Sciatic nerve (tissue), 2 donors: ENCODE measurements around the gene KRTAP10-8. TPM values are rescaled to one million over a fixed set of nuclear protein-coding genes. Genes with fewer than 3 reads are reported as not detected.
A peak's percentile ranks its signal among the peaks of the same experiment; 100 is the strongest.
"Not testable (repeated sequence)": the region's sequence is repeated elsewhere in the genome, so short reads cannot be mapped to it uniquely, and the experiment has no call there.

Experiments used
- ATAC-seq: fragments of 200-7000 bp; cut with Tn5 transposase; one replicate; pipeline ENCODE4 v1.9.1; 2020; ENCODE audit warnings: mild to moderate bottlenecking, moderate library complexity
- DNase-seq: peaks from one replicate; pipeline ENCODE4 v3.0.0-alpha.2; 2020; ENCODE audit warnings: low spot score
- intact Hi-C: fragments of 100-400 bp; cut with DNase I; formaldehyde crosslinking; loops from one replicate; pipeline ENCODE4 v1.14.2; 2022
- total RNA-seq: library from RNA; stranded (reverse); fragmentation: NEBNext Ultra II Directional; extraction: Animal tissue kit (Norgen Biotek cat#: 25700); gene quantifications from one replicate; pipeline ENCODE4 v1.2.1, GENCODE V29; 2021
- donor health status: DM: no; HTN: no; CAD: no.
- donor health status: DM: no; HTN: no; CAD: no.

Gene KRTAP10-8
- total RNA-seq, 1 donor from 2014 or later = not detected

DNA sequence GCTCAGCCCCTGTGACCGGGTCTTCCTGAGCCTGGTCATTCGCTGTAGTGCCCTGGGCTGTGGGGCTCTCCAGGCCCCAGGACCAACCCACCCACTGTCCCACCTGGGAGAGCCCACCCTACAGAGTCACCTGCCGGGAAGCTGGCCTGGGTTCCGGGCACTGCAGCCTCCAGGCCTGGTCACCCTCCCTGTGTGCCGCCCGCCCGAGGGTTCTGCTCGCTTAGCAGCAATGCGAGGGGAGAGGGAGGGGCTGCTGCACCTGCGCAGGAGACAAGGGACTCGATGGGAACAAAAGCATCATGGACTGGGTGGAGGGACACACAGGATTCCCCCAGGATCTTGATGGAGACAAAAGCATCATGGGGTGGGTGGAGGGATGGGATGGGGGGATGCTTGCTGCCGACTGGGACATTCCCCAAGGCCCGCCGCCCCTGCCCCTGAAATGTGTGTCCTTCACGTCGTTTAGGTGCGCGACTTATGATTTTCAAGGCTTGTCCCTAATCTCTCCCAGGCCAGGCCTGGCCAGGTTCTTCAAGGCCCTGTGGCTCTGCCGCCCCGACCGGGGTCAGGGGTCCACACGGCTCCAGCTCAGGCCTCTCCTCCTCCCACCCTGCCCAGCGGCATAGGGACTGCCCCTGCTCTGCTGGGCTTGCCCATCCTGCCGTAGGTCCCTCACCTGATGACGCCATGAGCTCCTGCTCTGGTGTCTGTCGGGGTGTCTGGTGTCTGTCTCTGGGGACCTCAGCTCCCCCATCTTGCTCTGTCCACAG, 1.7 kb downstream of the KRTAP10-8 start:
- intact Hi-C loops = no loop called here
- DNase-seq (no peak), ATAC-seq (no peak)

DNA sequence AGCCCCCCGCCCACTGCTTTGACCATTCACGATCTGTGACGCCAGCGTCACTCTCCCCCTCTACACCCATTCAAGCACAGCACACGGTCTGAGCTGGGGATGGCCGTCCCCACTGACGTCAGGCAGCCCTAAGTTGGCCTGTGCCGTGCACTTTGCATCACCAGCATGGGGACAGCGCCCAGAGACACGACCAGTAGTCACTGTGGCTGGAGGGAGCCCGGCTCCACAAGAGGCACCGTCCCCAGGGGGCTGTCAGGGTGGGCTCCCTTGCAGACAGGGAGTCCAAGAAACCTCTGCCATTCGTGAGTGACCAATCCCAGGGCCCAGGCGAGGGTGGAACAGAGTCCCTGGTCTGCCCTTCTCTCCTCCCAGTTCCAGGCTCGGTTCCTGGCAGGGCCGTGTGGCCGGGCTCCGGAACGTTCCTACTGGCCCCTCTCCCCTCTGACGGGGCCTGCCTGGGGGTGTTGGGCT, 2.3 kb downstream of the KRTAP10-8 start:
- DNase-seq = no peak
- intact Hi-C loops = no loop called here
- ATAC-seq = no peak

GRCh38 chr21:44614961-44615391, 3.1 kb downstream of the KRTAP10-8 start:
- DNase-seq = no peak
- intact Hi-C loops = no loop called here
- no peak for ATAC-seq

GRCh38 chr21:44615466-44615865, 3.6 kb downstream of the KRTAP10-8 start:
- ATAC-seq (no peak), DNase-seq (no peak)
- intact Hi-C loops = no loop called here

DNA sequence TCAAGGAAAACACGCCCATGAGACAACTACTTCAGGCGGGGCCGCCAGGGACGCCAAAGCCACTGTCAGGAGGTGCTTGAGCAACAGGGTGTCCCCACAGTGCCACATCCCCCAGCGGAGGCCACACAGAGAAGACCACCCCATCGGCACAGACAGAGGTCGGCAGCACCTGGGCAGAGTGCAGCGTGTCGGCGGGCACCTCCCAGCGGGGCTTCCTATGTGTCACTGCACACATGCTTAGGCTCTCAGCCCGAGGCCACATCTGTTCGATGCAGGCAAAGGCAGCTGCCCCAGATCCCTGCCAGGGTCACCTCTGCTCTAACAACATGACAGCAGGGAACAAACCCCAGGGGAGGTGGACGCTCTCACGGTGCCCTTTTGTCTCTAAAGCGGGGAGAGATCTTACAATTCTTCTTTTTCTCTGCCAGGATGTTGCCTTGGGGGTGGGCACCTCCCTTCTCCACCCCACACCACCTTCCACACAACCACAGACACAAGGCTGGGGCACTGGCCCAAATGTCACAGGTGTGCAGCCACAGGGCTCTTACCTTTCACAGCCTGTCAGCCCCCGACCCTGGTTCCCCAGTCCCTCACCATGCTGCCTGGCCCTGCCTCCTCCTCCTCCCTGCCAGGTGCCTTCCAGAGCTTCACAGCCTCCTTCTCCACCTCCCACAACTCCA, 4.2 kb downstream of the KRTAP10-8 start:
- intact Hi-C loops = no loop called here
- no peak for DNase-seq
- ATAC-seq = no peak

- DNase-seq (no peak), ATAC-seq (no peak)
- intact Hi-C loops = no loop called here
These were observed 4.7 kb downstream of the KRTAP10-8 start for GRCh38 chr21:44616591-44616926.

DNA sequence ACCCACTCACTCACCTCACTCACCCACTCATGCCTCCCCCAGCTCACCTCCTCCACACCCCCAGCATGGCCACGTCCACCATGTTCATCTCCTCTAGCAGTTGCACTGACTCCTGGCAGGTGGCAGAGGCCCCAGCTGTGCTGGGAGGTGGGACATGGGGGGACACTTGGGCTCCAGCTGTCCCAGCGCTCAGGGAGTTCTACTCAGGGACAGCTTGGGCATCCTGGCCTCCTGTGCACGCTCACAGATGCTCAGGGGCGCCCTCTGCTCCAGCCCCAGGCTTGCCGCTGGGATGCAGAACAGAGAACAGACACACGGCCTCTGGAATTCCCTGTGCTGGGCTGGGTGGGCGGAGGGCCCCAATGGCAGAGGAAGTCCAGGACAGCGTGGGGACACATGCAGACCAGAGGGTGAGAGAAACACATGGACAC, 5.2 kb downstream of the KRTAP10-8 start:
- ATAC-seq (no peak), DNase-seq (no peak)
- intact Hi-C loops = no loop called here

GRCh38 chr21:44618504-44618903, 6.6 kb downstream of the KRTAP10-8 start:
- no peak for DNase-seq
- ATAC-seq = peak; percentile 72
- intact Hi-C loops = no loop called here

- no peak for ATAC-seq
- intact Hi-C loops = no loop called here
- no peak for DNase-seq
These were observed 7.0 kb downstream of the KRTAP10-8 start for GRCh38 chr21:44618909-44619308.

DNA sequence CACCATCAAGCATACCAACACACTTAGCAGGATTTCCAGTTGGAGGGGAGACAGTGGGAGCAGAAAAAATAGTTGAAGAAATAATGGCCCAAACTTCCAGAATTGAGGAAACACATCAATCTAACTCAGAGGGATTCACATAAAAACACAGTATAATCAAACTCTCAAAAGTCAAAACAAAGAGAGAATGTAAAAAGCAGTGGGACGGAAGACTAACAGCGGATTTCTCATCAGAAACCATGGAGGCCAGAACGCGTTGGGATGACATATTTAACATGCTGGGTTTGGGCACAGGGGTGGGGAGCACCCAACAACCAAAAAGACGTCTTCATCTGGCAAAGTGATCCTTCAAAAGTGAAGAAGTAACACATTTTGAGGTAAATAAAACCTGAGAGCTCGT, 8.0 kb downstream of the KRTAP10-8 start:
- intact Hi-C loops = no loop called here
- DNase-seq (no peak), ATAC-seq (no peak)

DNA sequence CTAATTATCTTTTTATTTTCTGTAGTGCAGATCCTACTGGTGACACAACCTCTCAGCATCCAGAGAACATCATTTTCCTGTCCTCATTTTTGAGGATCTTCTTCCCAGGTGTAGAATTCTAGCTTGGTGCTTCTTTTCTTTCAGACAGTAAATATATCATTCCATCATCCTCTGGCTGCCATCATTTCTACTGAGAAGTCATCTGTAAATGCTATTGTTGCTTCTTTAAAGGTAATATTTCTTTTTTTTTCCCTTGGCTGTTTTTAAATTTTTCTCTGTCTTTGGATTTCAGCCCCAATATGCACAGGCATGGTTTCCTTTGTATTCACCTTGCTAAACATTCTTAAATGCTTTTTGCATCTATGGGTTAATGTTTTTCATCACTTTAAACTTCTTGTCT, 11.7 kb downstream of the KRTAP10-8 start:
- no peak for ATAC-seq
- no peak for DNase-seq
- intact Hi-C loops = no loop called here

DNA sequence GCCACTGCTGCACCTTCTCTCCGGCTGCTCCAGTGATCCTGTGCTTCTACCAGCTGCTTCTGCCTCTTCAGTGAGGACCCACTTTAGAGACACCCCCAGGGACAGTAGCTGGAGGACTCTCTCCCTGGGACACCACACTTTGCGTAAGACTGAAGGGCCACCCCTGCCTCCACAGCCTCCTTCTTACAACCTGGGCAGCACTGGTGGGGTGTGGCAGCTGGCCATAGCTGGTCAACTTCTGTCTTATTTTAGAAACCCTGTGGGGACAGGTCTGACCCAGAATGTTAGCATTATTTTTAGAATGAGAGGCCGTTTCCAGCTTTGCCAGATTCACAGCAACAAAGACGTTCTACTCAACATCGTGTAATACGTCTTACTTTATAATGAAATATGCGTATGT, 13.9 kb downstream of the KRTAP10-8 start:
- no peak for ATAC-seq
- intact Hi-C loops = no loop called here
- DNase-seq = no peak

DNA sequence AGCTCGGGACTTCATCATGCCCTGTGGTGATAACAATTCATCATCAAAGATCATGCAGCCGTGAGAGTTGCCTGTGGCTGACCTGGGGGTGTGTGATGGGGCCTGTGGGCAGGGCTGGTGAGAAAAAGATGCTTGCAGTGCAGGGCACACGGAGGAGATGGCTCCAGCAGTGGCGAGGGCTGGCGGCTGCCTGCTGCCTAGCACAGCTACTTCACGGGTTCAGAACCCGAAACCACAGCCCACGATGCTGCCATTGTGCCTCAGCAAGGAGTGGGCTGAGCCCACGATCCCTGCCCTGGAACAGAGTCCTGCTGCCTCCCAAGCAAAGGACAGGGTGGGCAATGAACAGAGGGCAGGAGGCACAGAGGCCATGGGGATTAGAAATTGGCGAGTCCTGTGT, 14.4 kb downstream of the KRTAP10-8 start:
- ATAC-seq (no peak), DNase-seq (no peak)
- intact Hi-C loops = no loop called here

DNA sequence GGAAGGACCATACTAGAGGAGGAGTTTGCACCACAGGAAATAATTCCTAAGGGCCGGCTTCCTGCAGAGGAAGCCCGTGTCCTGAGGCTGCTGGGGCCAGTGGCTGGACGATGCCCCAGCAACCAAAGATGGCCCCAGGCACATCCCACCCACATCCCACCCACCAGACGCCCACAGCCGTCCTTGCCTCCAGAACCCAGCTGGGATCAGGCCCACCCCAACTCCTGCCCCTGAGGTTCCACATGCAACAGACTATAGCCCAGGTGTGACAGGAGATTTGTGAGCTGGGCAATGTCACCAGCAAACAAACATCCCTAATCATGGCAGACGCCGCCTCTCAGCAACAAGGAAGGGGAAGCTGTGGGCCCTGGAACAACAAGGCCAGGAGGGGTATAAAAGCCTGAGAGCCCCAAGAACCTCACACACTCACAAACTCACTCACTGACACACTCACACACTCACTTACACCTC, 14.8 kb downstream of the KRTAP10-8 start, which contains the start of gene KRTAP10-9:
KRTAP10-9 (plus strand) TSS at position 421 of the 471 bp plus-strand sequence. CDS start 79 bp downstream, outside the sequence.
- no peak for DNase-seq
- no peak for ATAC-seq
- intact Hi-C loops = no loop called here

- intact Hi-C loops, DNase-seq, ATAC-seq: not testable (repeated sequence)
These were observed 15.4 kb downstream of the KRTAP10-8 start for GRCh38 chr21:44627181-44627822.

- DNase-seq, intact Hi-C loops, ATAC-seq: not testable (repeated sequence)
These were observed 16.0 kb downstream of the KRTAP10-8 start for GRCh38 chr21:44627831-44628233.

DNA sequence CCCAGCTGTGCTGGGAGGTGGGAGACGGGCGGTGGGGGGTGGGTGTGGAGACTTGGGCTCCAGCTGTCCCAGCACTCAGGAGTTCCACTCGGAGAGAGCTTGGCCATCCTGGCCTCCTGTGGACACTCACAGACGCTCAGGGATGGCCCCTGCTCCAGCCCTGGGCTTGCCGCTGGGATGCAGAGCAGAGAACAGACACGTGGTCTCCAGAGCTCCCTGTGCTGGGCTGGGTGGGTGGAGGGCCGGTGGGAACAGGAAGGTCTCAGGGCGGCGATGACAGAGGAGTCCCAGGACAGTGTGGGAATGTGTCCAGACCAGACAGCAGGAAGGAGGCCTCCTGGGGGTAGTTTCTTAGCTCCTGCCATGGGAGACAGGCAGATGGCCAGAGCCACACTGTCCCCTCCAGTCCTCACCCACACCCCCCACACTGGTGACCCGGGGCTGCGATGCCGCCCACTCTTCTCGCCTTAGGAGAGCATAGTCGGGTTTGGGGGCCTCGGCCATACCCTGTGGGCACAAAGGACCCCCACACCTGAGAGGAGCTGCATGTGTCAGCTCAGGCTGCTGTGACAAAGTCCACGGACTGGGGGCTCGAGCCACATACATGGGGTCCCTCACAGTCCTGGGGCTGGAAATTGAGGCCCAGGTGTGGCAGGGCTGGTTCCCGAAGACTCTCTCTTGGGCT, 17.0 kb downstream of the KRTAP10-8 start:
- intact Hi-C loops = no loop called here
- DNase-seq (no peak), ATAC-seq (no peak)

DNA sequence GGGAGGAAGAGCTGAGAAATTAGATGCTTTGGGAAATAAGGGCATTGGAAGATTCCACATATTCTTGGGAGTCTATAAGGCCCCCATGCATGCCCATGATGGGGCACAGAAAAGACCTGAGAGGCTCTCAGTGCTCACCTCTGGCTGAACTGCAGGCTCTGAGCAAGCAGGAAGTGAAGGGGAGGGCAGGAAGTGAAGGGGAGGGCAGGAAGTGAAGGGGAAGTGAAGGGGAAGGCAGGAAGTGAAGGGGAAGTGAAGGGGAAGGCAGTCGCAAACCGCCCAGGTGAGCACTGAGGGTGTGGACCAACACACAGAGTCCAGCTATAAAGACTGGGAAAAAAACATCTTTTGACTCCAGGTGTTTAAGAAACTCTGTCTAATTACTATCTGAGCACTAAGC, 18.6 kb downstream of the KRTAP10-8 start:
- no peak for ATAC-seq
- no peak for DNase-seq
- intact Hi-C loops = no loop called here

- ATAC-seq (no peak), DNase-seq (no peak)
- intact Hi-C loops = no loop called here
These were observed 20.2 kb downstream of the KRTAP10-8 start for GRCh38 chr21:44632067-44632466.
